Fibroblast of villous mesenchyme (primary cell): ENCODE measurements around the gene GALE. TPM values are rescaled to one million over a fixed set of nuclear protein-coding genes. Genes with fewer than 3 reads are reported as not detected.
A peak's percentile ranks its signal among the peaks of the same experiment; 100 is the strongest.

Source experiments
- DNase-seq: peaks from one replicate; pipeline ENCODE4 v3.0.0-alpha.2; 2010; ENCODE audit warnings: low read depth
- H3K4me3 ChIP-seq: 2 replicates; pipeline ENCODE4 v1.5.1; 2011; ENCODE audit warnings: low read depth, mild to moderate bottlenecking, low read length
- total RNA-seq: library from RNA; depleted of rRNA; stranded (reverse); fragments of >200 nt; gene quantifications from 2 replicates; pipeline ENCODE4 v1.2.3, GENCODE V29; 2012
- TF ChIP-seq, protein P1 (sequence below): IDR thresholded peaks from 2 replicates; pipeline ENCODE4 v1.5.1; 2012; ENCODE audit warnings: low read depth, mild to moderate bottlenecking, low read length; ENCODE audit not compliant: insufficient read depth

The GALE gene
- total RNA-seq, 1 donor: 31.5 TPM

DNA sequence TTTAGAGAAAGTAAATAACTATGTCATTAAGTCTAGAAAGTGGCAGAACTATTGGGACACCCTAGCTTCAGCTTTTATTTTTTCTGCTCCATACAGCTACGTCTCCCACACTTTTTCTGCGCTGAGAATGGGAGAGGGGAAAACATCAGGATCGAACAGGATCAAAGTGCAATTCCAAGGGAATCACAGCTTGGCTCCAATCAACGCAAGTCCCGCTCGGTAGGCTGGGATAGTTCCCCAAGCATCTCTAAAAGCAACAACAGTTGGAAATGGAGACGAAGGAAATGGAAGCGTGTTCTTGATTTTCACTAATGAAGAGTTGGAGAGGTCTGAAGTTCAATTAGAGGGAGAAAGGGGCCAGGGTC lies 24.1 kb upstream of the GALE start:
- TF ChIP-seq, protein P1, sequence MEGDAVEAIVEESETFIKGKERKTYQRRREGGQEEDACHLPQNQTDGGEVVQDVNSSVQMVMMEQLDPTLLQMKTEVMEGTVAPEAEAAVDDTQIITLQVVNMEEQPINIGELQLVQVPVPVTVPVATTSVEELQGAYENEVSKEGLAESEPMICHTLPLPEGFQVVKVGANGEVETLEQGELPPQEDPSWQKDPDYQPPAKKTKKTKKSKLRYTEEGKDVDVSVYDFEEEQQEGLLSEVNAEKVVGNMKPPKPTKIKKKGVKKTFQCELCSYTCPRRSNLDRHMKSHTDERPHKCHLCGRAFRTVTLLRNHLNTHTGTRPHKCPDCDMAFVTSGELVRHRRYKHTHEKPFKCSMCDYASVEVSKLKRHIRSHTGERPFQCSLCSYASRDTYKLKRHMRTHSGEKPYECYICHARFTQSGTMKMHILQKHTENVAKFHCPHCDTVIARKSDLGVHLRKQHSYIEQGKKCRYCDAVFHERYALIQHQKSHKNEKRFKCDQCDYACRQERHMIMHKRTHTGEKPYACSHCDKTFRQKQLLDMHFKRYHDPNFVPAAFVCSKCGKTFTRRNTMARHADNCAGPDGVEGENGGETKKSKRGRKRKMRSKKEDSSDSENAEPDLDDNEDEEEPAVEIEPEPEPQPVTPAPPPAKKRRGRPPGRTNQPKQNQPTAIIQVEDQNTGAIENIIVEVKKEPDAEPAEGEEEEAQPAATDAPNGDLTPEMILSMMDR: no peak
- peak; percentile 20 for DNase-seq
- H3K4me3 ChIP-seq: peak overlapping the region; percentile 95

DNA sequence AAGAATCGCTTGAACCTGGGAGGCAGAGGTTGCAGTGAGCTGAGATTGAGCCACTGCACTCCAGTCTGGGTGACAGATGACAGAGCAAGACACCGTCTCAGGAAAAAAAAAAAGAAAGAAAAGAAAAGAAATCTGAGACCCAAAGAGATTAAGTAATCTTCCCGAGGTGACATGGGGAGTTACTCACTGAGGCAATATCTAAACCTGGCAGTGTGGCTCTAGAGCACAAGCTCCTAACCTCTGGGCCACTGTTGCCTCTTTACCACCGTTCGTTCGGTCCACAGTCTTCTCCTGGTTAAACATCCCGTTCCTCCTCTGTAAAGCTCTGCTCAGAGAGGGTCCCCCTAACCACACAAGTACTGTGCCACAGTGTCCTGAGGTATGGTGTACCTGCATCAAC lies 23.2 kb upstream of the GALE start:
- H3K4me3 ChIP-seq: no peak overlapping the region
- no peak for DNase-seq
- TF ChIP-seq, protein P1: no peak

DNA sequence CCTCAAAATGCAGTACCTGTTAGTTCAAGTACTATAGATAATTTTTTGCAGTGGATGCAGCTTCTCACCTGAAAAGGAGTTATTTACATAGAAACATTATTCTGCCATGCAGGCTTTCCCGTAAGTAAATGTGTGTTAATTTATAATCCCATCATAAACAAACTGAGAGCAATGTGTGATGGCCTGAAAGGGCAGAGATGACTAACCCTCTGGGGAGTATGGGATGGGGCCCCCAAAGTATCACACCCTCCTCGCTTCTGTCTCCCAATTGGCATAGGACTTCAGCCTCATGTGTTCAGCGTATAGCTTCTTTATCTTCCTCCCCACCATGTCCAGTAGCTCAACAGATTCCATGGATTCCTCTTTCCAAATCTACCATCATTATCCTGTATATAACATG lies 17.1 kb upstream of the GALE start:
- TF ChIP-seq, protein P1: no peak
- no peak overlapping the region for H3K4me3 ChIP-seq
- no peak for DNase-seq

DNA sequence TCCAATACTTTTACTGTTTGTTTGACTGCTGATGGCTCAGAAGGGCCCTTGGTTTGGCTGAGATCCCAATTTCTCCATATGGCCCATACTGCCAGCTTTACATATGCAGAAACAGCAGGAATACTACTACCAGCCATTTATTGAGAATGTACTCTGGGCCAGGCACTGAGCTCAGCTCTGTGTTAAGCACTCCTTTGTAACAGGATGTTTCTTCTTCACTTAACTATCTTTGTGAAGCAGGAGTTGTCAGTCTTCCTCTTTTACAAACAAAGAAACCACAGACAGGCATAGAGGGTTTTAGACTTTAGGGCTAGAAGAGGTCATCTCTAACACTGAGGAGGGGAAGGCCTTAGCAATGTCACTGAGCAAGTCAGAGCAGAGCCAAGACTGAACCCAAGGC lies 16.4 kb upstream of the GALE start:
- TF ChIP-seq, protein P1: no peak

DNA sequence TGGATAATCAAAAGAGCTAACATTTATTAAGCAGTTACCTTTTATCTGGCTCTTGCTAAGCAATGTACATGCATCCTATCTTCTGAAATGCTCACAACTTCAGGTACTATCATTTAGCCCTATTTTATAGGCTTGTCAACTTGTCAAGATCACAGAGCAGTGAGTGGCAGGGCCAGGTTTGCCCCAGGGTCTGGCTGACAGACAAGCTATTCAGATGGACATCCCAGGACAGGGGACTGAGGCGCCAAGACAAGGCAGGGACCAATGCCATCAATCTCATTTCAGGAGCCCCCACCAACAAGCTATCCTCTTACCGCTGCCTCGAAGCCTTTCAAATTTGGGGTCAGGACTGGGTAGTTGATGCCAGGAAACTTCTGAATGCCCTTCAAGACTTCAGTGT lies 15.8 kb upstream of the GALE start:
- TF ChIP-seq, protein P1: no peak
- no peak overlapping the region for H3K4me3 ChIP-seq
- DNase-seq: no peak

More for the DNA sequence above, 16.4 kb upstream of the GALE start:
- no peak overlapping the region for H3K4me3 ChIP-seq
- DNase-seq: no peak

DNA sequence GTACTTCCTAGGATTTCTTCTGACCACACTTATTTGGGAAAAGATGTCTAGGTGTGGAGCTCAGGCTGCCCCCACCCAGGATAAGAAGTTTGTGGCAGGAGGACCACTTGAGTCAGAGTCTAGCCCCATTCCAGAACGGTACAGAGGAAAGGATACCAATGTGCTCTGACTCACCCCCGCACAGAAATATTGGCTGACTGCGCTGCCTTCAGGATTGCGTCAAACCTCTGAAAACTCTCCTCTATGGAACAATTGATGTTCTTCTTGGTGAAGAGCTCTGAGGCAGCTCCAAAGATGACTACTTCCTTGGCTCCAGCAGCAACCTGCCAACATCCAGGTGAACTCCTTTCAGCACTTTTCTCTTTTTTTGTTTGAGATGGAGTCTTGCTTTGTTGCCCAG lies 13.5 kb upstream of the GALE start:
- H3K4me3 ChIP-seq: no peak overlapping the region
- TF ChIP-seq, protein P1: no peak
- DNase-seq: no peak

DNA sequence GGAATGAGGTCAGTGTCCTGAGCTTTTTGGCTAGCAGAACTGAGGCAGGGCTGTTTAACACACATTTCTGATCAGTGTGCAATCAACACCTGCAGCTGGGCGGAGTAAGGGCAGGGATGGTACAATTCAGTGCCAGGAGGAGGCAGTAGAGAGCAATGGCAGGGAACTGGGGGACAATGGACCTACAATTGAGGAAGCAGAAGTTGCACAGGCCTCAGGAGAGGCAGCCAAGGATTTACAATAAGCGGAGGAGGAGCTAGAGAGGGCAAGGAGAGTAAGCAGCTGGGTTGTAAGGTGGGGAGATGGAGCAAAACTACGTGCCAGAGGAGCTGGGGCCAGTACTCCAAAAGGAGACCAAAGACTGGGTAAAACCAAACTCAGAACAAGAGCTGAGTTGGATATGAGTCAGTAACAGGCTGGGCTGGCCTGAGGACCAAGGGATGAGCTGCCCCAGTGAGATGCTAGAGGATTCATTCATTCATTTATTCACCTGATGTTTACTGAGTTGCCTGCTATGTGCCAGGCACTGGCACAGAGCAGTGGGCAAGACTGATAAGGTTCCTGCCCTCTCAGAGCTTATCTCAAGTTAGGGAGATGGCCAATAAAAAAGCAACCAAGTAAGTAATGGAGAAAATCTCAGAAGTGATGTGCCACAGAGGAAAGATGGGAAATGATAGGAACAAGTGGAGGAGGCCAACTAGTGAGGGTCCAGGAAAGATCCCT lies 10.4 kb upstream of the GALE start:
- no peak overlapping the region for H3K4me3 ChIP-seq
- no peak for DNase-seq
- TF ChIP-seq, protein P1: peak; percentile 59
